Measurements from ENCODE around the gene CKLF. TPM values are rescaled to one million over a fixed set of nuclear protein-coding genes. Genes with fewer than 3 reads are reported as not detected.

CKLF gene
- total RNA-seq, 1 experiment from 2014 or later: 77.1 TPM

- intact Hi-C loops (cut with micrococcal nuclease; ENCODE audit: unreplicated experiment): no loop called here
- ChIA-PET POLR2A (ENCODE audit: unreplicated experiment) (interaction anchor here (0.6 kb wide), 2 partner anchors 14 to 421 kb away, joined by 3 read pairs; no protein-coding TSS in a partner anchor), CTCF (no interaction called here)
- TF ChIP-seq CTCF (conservative IDR thresholded peaks at IDR 0.05) (no peak), EZH2 (IDR thresholded peaks at IDR 0.05; ENCODE audit: low read depth) (no peak)
- BruUV-seq (replicated peaks): no TSS peak
- Histone ChIP-seq H3K27ac (no peak overlapping the region), H2AFZ (no peak overlapping the region), H3K9me2 (ENCODE audit: insufficient read depth) (no peaks in the 10 kb centered on the region), H3K79me2 (ENCODE audit: low read depth) (peaks cover 5% of the 10 kb centered on the region), H3K27me3 (ENCODE audit: insufficient read depth, low read depth) (no peaks in the 10 kb centered on the region), H3K4me1 (replicated peaks; ENCODE audit: insufficient read depth) (peaks cover 20% of the 10 kb centered on the region), H3K4me3 (no peak overlapping the region), H3K4me2 (no peak overlapping the region), H3K36me3 (ENCODE audit: low read depth) (no peaks in the 10 kb centered on the region), H3F3A (ENCODE audit: insufficient read depth, low read depth) (peaks cover 10% of the 10 kb centered on the region; the same call in 1 of the 2 replicates), H3K9me3 (ENCODE audit: insufficient read depth, low read depth) (no peaks in the 10 kb centered on the region), H4K20me1 (ENCODE audit: insufficient read depth) (no peaks in the 10 kb centered on the region)
- no peak for DNase-seq
These were observed 4.3 kb upstream of the CKLF start for GRCh38 chr16:66548068-66548467.

DNA sequence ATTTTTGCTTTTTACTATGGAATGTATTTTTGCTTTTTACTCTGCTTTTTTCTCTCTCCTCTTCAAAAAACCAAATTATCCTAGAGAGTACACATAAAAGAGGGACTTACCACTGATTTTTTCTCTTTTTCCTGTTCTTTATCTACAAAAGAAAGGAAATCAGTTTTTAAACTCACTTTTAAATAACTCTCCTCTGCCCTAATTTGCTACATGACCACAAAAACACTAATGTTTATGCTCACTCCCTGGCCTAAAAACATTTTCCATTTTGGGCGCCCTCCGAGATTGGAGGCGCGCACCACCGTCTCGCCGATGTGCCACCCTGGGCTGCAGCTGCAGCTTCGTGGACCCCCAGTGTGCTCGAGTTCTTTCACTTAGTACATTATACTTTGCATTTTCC lies 3.5 kb upstream of the CKLF start:
- Histone ChIP-seq H3K36me3 (ENCODE audit: low read depth) (no peaks in the 10 kb centered on the region), H3K79me2 (ENCODE audit: low read depth) (peaks cover 13% of the 10 kb centered on the region), H3K4me2 (peak overlapping the region; percentile 84), H3K27me3 (ENCODE audit: insufficient read depth, low read depth) (no peaks in the 10 kb centered on the region), H3F3A (ENCODE audit: insufficient read depth, low read depth) (peaks cover 10% of the 10 kb centered on the region; the same call in 1 of the 2 replicates), H3K4me1 (replicated peaks; ENCODE audit: insufficient read depth) (peaks cover 28% of the 10 kb centered on the region), H3K9me3 (ENCODE audit: insufficient read depth, low read depth) (no peaks in the 10 kb centered on the region), H3K9me2 (ENCODE audit: insufficient read depth) (no peaks in the 10 kb centered on the region), H3K27ac (no peak overlapping the region), H2AFZ (peak overlapping the region; percentile 96; the same call in 1 of the 2 replicates), H3K4me3 (peak overlapping the region; percentile 90), H4K20me1 (ENCODE audit: insufficient read depth) (no peaks in the 10 kb centered on the region)
- ChIA-PET CTCF (no interaction called here), POLR2A (ENCODE audit: unreplicated experiment) (interaction anchor here (0.6 kb wide), 1 partner anchor 62 kb away, joined by 5 read pairs; no protein-coding TSS in a partner anchor)
- no peak for DNase-seq
- BruUV-seq (replicated peaks): no TSS peak
- intact Hi-C loops (cut with micrococcal nuclease; ENCODE audit: unreplicated experiment): no loop called here
- no peak for TF ChIP-seq CTCF (conservative IDR thresholded peaks at IDR 0.05)
- TF ChIP-seq EZH2 (IDR thresholded peaks at IDR 0.05; ENCODE audit: low read depth): no peak

- H3K36me3 ChIP-seq (ENCODE audit: low read depth): no peaks in the 10 kb centered on the region
- no peaks in the 10 kb centered on the region for H3K27me3 ChIP-seq (ENCODE audit: insufficient read depth, low read depth)
- H3K4me3 ChIP-seq: peak within 1 kb of the TSS; percentile 90
- BruUV-seq (replicated peaks): TSS peak; percentile 59
- TF ChIP-seq CTCF (conservative IDR thresholded peaks at IDR 0.05) (no peak), EZH2 (IDR thresholded peaks at IDR 0.05; ENCODE audit: low read depth) (no peak)
- peaks cover 7% of the 10 kb centered on the region; the same call in 1 of the 2 replicates for H3F3A ChIP-seq (ENCODE audit: insufficient read depth, low read depth)
- peaks cover 19% of the 10 kb centered on the region for H3K79me2 ChIP-seq (ENCODE audit: low read depth)
- no peaks in the 10 kb centered on the region for H3K9me2 ChIP-seq (ENCODE audit: insufficient read depth)
- H3K4me1 ChIP-seq (replicated peaks; ENCODE audit: insufficient read depth): peaks cover 30% of the 10 kb centered on the region
- H4K20me1 ChIP-seq (ENCODE audit: insufficient read depth): no peaks in the 10 kb centered on the region
- CTCF ChIA-PET: no interaction called here
- H3K27ac ChIP-seq: no peak within 1 kb of the TSS
- H3K4me2 ChIP-seq: peak within 1 kb of the TSS; percentile 84
- peak in 1 of 2 experiments; percentile 52 for DNase-seq
- POLR2A ChIA-PET (ENCODE audit: unreplicated experiment): no interaction called here
- no peaks in the 10 kb centered on the region for H3K9me3 ChIP-seq (ENCODE audit: insufficient read depth, low read depth)
- intact Hi-C loops (cut with micrococcal nuclease; ENCODE audit: unreplicated experiment): loop anchor here (5.0 kb wide), 1 partner anchor 53 kb away; the partner anchor contains the start of gene CMTM3
- H2AFZ ChIP-seq: peak within 1 kb of the TSS; percentile 96
These were observed 2.9 kb upstream of the CKLF start, which contains the start of gene TK2 for GRCh38 chr16:66549284-66550131. TSS of gene TK2 (minus strand) at chr16:66550122. CDS start at chr16:66550061, 61 bp downstream.

All from PC-9 (cell line).